ENCODE data around the gene TGFA.

GRCh38 chr2:70509565-70509964, 44.1 kb downstream of the TGFA start:
- TF ChIP-seq REST (IDR thresholded peaks at IDR 0.05; ENCODE audit: insufficient read depth in 1 of 2, low read depth in 2 of 2, low read length in 1 of 2) (no peak), CTCF (IDR thresholded peaks at IDR 0.05) (no peak), POLR2AphosphoS5 (IDR thresholded peaks at IDR 0.05; ENCODE audit: low read depth, low read length) (no peak)
